Anterior cingulate cortex (tissue), 58 donors: ENCODE data around the gene BRSK2.

Experiments
- DNase-seq, 58 donors: peaks; one replicate each; lab custom pipeline; 2025; lab: John Stamatoyannopoulos, UW

BRSK2 gene

GRCh38 chr11:1447845-1448825 is 58.4 kb downstream of the BRSK2 start:
- peak in 31 of 58 donors; percentile 17 to 70 (median 39) for DNase-seq

- peak in 12 of 58 donors; percentile 11 to 61 (median 34) for DNase-seq
Observed at GRCh38 chr11:1448882-1449281, 59.1 kb downstream of the BRSK2 start.

GRCh38 chr11:1449490-1450243 is 59.9 kb downstream of the BRSK2 start:
- no peak for DNase-seq

GRCh38 chr11:1450344-1450875 is 60.7 kb downstream of the BRSK2 start:
- DNase-seq, result no peak

GRCh38 chr11:1450949-1451710 is 61.4 kb downstream of the BRSK2 start:
- DNase-seq, result no peak

- no peak for DNase-seq
Observed at GRCh38 chr11:1451781-1452470, 62.2 kb downstream of the BRSK2 start.

GRCh38 chr11:1452744-1453143 is 63.0 kb downstream of the BRSK2 start:
- DNase-seq, result no peak

GRCh38 chr11:1453611-1454034 is 63.9 kb downstream of the BRSK2 start:
- no peak for DNase-seq

- DNase-seq, result no peak
Observed at GRCh38 chr11:1454576-1454975, 64.8 kb downstream of the BRSK2 start.

- no peak for DNase-seq
Observed at GRCh38 chr11:1455032-1455762, 65.5 kb downstream of the BRSK2 start.

GRCh38 chr11:1455763-1456060 is 66.0 kb downstream of the BRSK2 start:
- no peak for DNase-seq

- no peak for DNase-seq
Observed at GRCh38 chr11:1456176-1456575, 66.4 kb downstream of the BRSK2 start.

GRCh38 chr11:1456596-1457325 is 67.0 kb downstream of the BRSK2 start:
- DNase-seq, result no peak

- no peak for DNase-seq
Observed at GRCh38 chr11:1457326-1457680, 67.6 kb downstream of the BRSK2 start.

- DNase-seq, result no peak
Observed at GRCh38 chr11:1457856-1458255, 68.1 kb downstream of the BRSK2 start.

- peak in 22 of 58 donors; percentile 14 to 68 (median 44) for DNase-seq
Observed at GRCh38 chr11:1458340-1459218, 68.8 kb downstream of the BRSK2 start.

- no peak for DNase-seq
Observed at GRCh38 chr11:1459219-1459575, 69.5 kb downstream of the BRSK2 start.
